Measurements from ENCODE around the gene COG4. TPM values are rescaled to one million over a fixed set of nuclear protein-coding genes. Genes with fewer than 3 reads are reported as not detected.

The COG4 gene
- total and polyA plus RNA-seq, 4 experiments from 2014 or later, result 37.0 to 70.4 (median 67.7) TPM

Other genes starting within 250 kb of the COG4 start
- 100 to 1,000 TPM; 102 to 103 TPM for gene AARS1, start 234.0 kb downstream of the COG4 start, total RNA-seq
- 10 to 100 TPM; 22.6 to 37.5 TPM for gene AARS1, start 234.0 kb downstream of the COG4 start, polyA plus RNA-seq
- 10 to 100 TPM; 26.9 to 28.7 TPM for gene DDX19B, start 224.4 kb downstream of the COG4 start, total RNA-seq
- 10 to 100 TPM; 52.4 to 52.7 TPM for gene DDX19B, start 224.4 kb downstream of the COG4 start, polyA plus RNA-seq
- 10 to 100 TPM; 42.8 to 43.5 TPM for gene DDX19A, start 176.7 kb downstream of the COG4 start, total RNA-seq
- gene DDX19A, start 176.7 kb downstream of the COG4 start, polyA plus RNA-seq, result 10 to 100 TPM; 28.8 to 37.9 TPM
- gene ST3GAL2, start 84.5 kb downstream of the COG4 start, total RNA-seq, result 10 to 100 TPM; 27.5 to 30.8 TPM
- gene ST3GAL2, start 84.5 kb downstream of the COG4 start, polyA plus RNA-seq, result 10 to 100 TPM; 10.0 to 15.8 TPM
- 10 to 100 TPM; 41.7 to 42.8 TPM for gene FCSK, start 69.0 kb downstream of the COG4 start, total RNA-seq
- 10 to 100 TPM in 1 of 2 donors, 1 to 10 TPM in 1; 7.4 to 10.8 TPM for gene FCSK, start 69.0 kb downstream of the COG4 start, polyA plus RNA-seq
- gene SF3B3, start 262 bp upstream of the COG4 start, total RNA-seq, result 100 to 1,000 TPM; 289 to 291 TPM
- 100 to 1,000 TPM; 105 to 149 TPM for gene SF3B3, start 262 bp upstream of the COG4 start, polyA plus RNA-seq
- not detected for gene IL34, start 123.0 kb upstream of the COG4 start, total RNA-seq
- not detected for gene IL34, start 123.0 kb upstream of the COG4 start, polyA plus RNA-seq
- 1 to 10 TPM; 1.8 to 1.9 TPM for gene MTSS2, start 162.5 kb upstream of the COG4 start, total RNA-seq
- not detected for gene MTSS2, start 162.5 kb upstream of the COG4 start, polyA plus RNA-seq

All from CD4-positive, alpha-beta memory T cell (primary cell).